HG03064 (cell line): ENCODE results near the gene KIF1A.
"Not testable (repeated sequence)": the region's sequence is repeated elsewhere in the genome, so short reads cannot be mapped to it uniquely, and the experiment has no call there.

ENCODE experiments used
- ATAC-seq: cut with Tn5 transposase; IDR thresholded peaks from one replicate; pipeline ENCODE4 v1.9.1; 2021; ENCODE audit warnings: low read depth; ENCODE audit not compliant: unreplicated experiment

Gene KIF1A

GRCh38 chr2:240848900-240849680 is 29.1 kb upstream of the KIF1A start:
- no peak for ATAC-seq

DNA sequence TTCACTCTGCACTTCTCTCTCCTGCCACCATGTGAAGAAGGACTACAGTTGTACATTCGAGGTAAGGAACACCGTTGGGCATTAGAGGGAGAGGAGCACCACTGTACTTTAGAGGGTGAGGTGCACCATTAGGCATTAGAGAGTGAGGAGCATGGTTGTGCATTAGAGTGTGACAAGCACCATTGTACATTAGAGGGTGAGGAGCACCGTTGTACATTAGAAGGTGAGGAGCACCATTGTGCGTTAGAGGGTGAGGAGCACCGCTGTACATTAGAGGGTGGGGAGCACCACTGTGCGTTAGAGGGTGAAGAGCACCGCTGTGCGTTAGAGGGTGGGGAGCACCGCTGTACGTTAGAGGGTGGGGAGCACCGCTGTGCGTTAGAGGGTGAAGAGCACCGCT is 27.8 kb upstream of the KIF1A start:
- no peak for ATAC-seq

GRCh38 chr2:240846873-240847595 is 27.0 kb upstream of the KIF1A start:
- no peak for ATAC-seq

DNA sequence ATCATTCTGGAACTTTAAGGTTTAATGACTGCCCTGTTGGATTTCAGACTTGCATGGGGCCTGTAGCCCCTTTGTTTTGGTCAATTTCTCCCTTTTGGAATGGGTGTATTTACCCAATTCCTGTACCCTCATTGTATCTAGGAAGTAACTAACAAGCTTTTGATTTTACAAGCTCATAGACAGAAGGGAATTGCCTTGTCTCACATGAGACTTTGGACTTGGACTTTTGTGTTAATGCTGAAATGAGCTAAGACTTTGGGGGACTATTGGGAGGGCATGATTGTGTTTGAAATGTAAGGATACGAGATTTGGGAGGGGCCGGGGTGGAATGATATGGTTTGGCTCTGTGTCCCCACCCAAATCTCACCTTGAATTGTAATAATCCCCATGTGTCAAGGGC is 26.3 kb upstream of the KIF1A start:
- not testable (repeated sequence) for ATAC-seq

DNA sequence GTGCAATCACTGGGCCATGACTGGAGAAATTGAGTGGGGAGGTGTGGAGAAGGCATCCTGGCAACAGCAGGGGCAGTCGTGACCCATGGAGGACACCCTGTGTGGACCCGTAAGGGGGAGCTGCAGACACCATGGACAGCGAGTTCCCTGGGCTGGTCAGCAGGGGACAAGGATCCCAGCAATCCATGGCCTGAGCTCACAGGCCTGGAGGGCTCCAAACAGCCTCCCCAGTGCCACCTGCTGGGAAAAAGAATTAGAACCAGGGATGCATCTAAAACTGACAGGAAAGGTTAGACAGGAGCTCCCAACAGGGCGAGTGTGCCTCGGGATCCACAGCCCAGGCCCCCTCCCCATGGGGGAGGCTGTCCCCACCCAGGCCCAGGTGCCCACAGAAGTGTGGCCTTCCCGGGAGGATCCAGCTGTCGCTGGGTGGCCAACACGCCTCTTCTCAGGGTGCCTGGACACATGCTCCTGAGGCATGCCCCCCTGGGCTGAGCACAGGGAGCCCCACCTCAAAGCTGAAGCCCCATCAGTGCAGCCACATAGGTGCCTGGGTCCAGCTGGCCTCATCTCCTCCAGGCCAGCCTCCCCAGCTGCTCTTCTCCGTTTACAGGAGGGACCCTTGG is 20.5 kb upstream of the KIF1A start:
- no peak for ATAC-seq

DNA sequence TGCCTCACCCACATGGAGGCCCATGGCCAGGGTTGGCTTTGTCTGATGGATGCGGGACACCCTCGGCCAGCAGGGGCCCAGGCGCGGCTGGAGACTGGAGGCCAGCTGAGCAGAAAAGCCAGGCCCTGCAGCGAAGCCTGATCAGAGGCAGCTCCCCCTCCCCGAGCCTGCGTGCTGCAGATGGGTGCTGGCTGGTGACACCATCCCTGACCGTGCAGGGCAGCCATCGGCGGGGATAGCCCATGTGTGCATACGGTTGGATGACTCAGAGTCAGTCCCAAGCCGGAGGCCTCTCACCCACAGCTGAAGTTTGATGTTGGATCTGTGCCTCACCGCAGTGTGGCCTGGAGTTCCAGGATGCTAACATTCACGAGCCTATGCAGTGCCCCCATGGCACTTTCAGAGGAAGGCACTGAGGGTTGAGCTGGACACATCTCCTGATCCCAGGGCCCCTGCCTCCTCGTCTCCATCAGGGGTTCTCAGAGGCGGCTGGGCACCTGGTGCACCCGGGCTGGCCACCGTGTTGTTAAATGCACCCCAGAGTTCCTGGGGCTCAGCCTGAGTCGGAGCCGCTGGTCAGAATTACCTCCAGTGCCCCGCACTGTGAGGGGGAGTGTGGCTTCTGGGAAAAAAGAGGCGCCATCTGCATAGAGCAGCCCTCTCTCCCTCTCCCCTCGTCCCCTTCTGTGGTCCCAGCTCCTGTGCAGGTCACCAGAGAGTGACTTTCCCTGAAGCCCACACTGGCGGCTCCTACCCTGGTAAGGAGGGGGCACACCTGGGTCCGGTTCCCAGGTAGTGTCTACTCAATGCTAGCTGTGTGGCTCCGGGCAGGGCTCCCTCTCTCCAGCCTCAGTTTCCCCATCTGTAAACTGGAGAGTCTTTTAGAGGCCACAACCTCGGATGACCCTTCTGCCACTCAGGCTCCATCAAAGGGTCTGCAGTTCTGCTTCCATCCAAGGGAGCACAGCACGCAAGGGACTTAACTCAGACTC is 19.4 kb upstream of the KIF1A start:
- ATAC-seq: no peak

GRCh38 chr2:240837621-240838020 is 17.6 kb upstream of the KIF1A start:
- ATAC-seq: no peak

DNA sequence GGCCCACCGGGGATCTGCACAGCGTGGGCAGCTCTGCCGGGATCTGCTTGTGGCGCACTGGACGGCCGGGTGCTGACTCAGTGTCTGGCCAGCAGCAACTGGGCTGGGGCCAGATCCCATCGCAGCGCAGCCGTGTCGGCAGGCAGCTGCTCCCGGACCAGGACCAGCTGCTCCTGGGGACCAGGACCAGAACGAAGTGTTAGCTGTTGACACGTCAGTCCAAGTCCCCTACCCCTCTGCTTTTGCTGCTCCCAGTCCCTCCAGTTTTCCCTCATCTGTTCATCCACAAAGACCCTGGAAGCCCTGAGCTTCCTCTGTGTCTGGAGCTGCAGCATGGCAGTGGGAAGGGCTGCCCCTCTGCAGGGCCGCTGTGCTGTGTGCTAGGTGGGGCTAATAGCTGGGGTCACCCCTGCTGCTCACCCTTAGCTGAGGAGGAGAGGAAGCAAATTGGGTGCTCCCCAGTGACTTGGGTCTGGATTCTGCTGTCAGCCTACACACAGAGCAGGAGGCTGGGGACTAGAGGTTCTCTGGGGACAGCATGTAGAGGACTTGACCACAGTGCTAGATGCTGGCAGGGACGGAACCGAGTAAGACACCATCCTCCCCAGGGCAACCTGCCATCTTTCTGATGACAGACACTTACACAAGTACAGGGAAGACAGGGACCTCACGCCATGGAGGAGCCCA is 16.9 kb upstream of the KIF1A start:
- no peak for ATAC-seq

GRCh38 chr2:240835528-240835927 is 15.5 kb upstream of the KIF1A start:
- no peak for ATAC-seq

- ATAC-seq: no peak
Measured at GRCh38 chr2:240834377-240834975, 14.5 kb upstream of the KIF1A start.

DNA sequence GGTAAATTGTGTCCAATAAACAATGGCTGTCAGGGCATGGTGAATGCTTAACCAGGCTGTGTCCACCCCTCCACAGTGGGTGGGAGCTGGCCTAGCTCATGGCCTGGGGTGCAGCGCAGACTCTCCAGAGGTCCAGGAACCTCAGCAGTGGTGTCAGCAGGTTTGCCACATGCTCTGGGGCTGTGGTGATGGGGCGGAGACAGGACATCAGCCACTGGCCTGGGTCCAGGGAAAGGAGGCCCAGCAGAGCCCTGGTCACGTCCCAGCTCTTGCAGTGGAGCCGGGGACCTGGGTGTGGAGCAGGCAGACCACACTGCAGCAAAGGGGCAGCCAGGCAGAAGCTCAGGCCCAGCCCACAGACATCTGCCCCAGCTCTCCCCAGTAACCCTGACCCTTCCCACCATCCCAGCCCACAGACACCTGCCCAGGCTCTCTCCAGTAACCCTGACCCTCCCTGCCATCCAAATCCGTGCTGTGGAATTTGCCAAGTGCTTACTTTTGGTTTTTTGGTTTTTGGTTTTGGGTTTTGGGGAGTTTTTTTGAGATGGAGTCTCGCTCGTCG is 13.8 kb upstream of the KIF1A start:
- no peak for ATAC-seq

GRCh38 chr2:240832921-240833494 is 13.0 kb upstream of the KIF1A start:
- no peak for ATAC-seq

DNA sequence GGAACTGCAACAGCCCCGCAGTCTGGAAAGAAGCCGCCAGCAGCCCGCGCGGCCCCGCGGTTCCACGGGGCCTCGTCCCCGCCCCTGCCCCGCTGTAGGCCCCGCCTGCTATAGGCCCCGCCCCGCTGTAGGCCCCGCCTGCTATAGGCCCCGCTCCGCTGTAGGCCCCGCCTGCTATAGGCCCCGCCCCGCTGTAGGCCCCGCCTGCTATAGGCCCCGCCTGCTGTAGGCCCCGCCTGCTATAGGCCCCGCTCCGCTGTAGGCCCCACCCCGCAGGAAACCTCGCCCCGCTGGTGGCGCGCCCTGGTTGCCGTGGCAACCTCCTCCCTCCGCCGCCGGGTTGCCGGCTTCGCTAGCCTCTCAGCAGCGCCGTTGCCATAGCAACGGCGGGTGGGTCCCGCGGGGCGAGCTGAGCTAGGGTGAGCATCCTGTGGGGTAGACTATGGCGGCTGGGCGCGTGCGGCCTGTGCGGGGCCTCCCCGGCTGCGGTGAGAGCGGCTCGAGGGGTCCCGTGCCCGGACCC is 12.2 kb upstream of the KIF1A start:
- peak; percentile 78 for ATAC-seq

DNA sequence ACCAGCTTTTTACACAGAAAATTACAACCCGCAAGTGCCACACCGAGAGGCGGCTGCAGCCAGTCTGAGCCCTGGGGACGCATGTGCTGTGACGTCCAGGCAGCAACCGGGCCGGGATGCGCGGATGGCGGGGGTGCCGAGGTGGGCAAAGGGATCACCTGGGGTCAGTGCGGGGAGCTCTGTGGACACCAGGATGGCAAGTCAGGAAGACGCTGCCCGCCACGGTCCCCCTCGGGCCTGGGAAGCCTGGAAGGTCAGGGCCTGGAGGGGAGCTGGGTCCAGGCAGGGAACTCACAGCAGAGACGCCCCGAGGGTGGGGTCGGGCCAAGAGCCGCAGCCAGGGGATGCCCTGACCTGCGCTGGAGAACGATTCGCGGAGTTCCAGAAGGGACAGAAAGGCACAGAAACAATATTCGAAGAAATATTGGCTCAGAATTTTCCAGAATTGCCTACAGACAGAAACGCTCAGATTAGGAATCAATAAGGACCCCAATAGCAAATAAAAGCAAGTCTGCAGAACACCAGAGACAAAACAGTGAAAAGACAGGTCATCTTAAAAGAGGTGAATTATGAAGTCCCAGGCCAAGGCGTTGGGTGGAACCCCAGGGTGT is 11.7 kb upstream of the KIF1A start:
- ATAC-seq: no peak

DNA sequence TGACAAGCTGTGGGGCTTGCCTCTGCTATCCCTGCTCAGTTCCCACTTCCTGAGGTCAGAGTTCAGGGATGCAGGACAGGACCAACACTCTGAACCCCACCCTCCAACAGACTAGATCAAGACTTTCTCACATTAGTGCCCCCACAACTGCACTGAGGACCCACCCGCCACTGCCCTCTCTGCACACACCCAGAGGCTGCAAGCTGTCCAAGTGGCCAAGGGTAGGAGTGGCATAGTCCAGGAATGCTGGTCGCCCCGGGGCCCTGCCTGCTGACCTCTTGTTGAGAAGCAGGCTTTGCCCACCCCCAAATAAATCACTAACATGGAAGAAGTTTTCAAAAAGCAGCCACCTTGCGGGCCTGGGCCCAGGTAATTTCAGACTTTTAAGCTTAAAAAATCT is 5.5 kb upstream of the KIF1A start:
- no peak for ATAC-seq

GRCh38 chr2:240823449-240824336 is 3.7 kb upstream of the KIF1A start:
- ATAC-seq: no peak

DNA sequence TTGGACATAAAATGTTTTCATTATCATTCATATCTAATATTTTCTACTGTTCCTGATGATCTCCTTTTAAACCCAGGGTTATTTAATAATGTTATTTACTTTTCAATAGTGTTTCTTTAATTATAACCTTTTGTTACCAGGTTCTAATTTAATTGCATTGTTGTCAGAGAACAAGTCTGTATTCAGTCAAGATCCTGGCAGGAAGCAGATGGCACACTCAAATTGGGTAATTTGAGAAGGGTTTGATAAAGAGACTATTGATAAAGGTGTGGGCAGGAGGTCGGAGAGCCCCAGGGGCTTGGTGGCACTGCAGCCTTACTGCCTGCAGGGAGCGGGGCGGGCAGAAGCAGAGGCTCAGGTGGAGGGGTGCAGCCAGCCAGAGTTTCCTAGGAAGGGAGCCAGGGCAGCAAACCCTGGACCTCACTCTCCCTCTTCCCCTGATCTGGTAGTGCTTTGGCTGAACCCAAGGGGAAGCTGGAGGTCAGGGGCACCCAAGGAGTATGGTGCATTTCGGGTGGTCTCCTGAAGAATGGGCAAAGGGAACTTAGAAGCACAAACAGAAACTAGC is 2.3 kb upstream of the KIF1A start:
- ATAC-seq: no peak
